Glutamatergic neuron (in vitro differentiated cells): ENCODE data around the gene SLC39A9. TPM values are rescaled to one million over a fixed set of nuclear protein-coding genes. Genes with fewer than 3 reads are reported as not detected.

Source experiments
- DNase-seq: peaks from one replicate; pipeline ENCODE4 v3.0.0; 2022
- H3K27ac Mint-ChIP-seq: one replicate; pipeline ENCODE4 v1.8.0; 2020; ENCODE audit warnings: mild to moderate bottlenecking, mixed read lengths, inconsistent platforms; ENCODE audit not compliant: unreplicated experiment
- H3K27me3 Mint-ChIP-seq: one replicate; pipeline ENCODE4 v1.8.0; 2020; ENCODE audit warnings: mild to moderate bottlenecking, moderate library complexity, mixed read lengths, inconsistent platforms; ENCODE audit not compliant: unreplicated experiment
- H3K36me3 Mint-ChIP-seq: one replicate; pipeline ENCODE4 v1.8.0; 2020; ENCODE audit warnings: mild to moderate bottlenecking, mixed read lengths, inconsistent platforms; ENCODE audit not compliant: unreplicated experiment
- H3K4me1 Mint-ChIP-seq: one replicate; pipeline ENCODE4 v1.8.0; 2020; ENCODE audit warnings: mild to moderate bottlenecking, low read depth, mixed read lengths, inconsistent platforms; ENCODE audit not compliant: unreplicated experiment
- H3K4me3 Mint-ChIP-seq: one replicate; pipeline ENCODE4 v1.8.0; 2020; ENCODE audit warnings: mild to moderate bottlenecking, mixed read lengths, inconsistent platforms; ENCODE audit not compliant: unreplicated experiment
- H3K9me3 Mint-ChIP-seq: one replicate; pipeline ENCODE4 v1.8.0; 2020; ENCODE audit warnings: mild to moderate bottlenecking, moderate library complexity, mixed read lengths, inconsistent platforms; ENCODE audit not compliant: unreplicated experiment
- CTCF ChIP-seq: fragments of 200-600 bp; sonication (generic); IDR thresholded peaks from one replicate; pipeline ENCODE4 v1.5.0; 2021; ENCODE audit not compliant: partially characterized antibody, unreplicated experiment
- total RNA-seq: library from RNA; stranded (reverse); fragmentation: NEBNext Ultra II Directional; extraction: Animal tissue kit (Norgen Biotek cat#: 25700); gene quantifications from one replicate; pipeline ENCODE4 v1.2.1, GENCODE V29; 2021; ENCODE audit not compliant: unreplicated experiment

Gene SLC39A9
- total RNA-seq, 1 donor from 2014 or later = 56.4 TPM

GRCh38 chr14:69356903-69357543 lies 41.5 kb upstream of the SLC39A9 start:
- Mint-ChIP-seq H3K27ac (no peak overlapping the region), H3K9me3 (peaks cover 8% of the 10 kb centered on the region), H3K4me3 (no peak overlapping the region), H3K36me3 (no peaks in the 10 kb centered on the region), H3K27me3 (peaks cover 6% of the 10 kb centered on the region), H3K4me1 (peaks cover 10% of the 10 kb centered on the region)
- DNase-seq = no peak
- no peak for TF ChIP-seq CTCF

GRCh38 chr14:69357544-69358200 lies 40.8 kb upstream of the SLC39A9 start:
- Mint-ChIP-seq H3K4me1 (peaks cover 10% of the 10 kb centered on the region), H3K27me3 (peaks cover 4% of the 10 kb centered on the region), H3K9me3 (peaks cover 8% of the 10 kb centered on the region), H3K36me3 (no peaks in the 10 kb centered on the region), H3K27ac (no peak overlapping the region), H3K4me3 (no peak overlapping the region)
- TF ChIP-seq CTCF = no peak
- DNase-seq = no peak

- TF ChIP-seq CTCF = no peak
- Mint-ChIP-seq H3K27me3 (peaks cover 2% of the 10 kb centered on the region), H3K4me3 (no peak overlapping the region), H3K27ac (no peak overlapping the region), H3K9me3 (peaks cover 8% of the 10 kb centered on the region), H3K36me3 (no peaks in the 10 kb centered on the region), H3K4me1 (peaks cover 13% of the 10 kb centered on the region)
- no peak for DNase-seq
These were observed 40.1 kb upstream of the SLC39A9 start for GRCh38 chr14:69358233-69358963.

- no peak overlapping the region for H3K27ac Mint-ChIP-seq
- peaks cover 8% of the 10 kb centered on the region for H3K9me3 Mint-ChIP-seq
- no peak for DNase-seq
- peaks cover 13% of the 10 kb centered on the region for H3K4me1 Mint-ChIP-seq
- no peaks in the 10 kb centered on the region for H3K36me3 Mint-ChIP-seq
- H3K27me3 Mint-ChIP-seq = peaks cover 2% of the 10 kb centered on the region
- TF ChIP-seq CTCF = no peak
- no peak overlapping the region for H3K4me3 Mint-ChIP-seq
These were observed 39.5 kb upstream of the SLC39A9 start for GRCh38 chr14:69358966-69359365.
